ENCODE results near the gene ZNF474.

GRCh38 chr5:122130152-122130551 is 806 bp downstream of the ZNF474 start:
- TF ChIP-seq ELF4 (CRISPR knock-in tag; IDR thresholded peaks at IDR 0.05; ENCODE audit: low read depth) (no peak), MAX (CRISPR knock-in tag; IDR thresholded peaks at IDR 0.05) (no peak), NFYB (CRISPR knock-in tag; conservative IDR thresholded peaks at IDR 0.05; ENCODE audit: low read depth) (no peak), MYBL2 (CRISPR knock-in tag; IDR thresholded peaks at IDR 0.05) (no peak), CREM (CRISPR knock-in tag; IDR thresholded peaks at IDR 0.05) (no peak), ATF2 (CRISPR knock-in tag; IDR thresholded peaks at IDR 0.05; ENCODE audit: borderline replicate concordance, low read depth) (no peak), ZNF416 (CRISPR knock-in tag; IDR thresholded peaks at IDR 0.05) (no peak), SP1 (CRISPR knock-in tag; conservative IDR thresholded peaks at IDR 0.05) (no peak), GABPB1 (CRISPR knock-in tag; IDR thresholded peaks at IDR 0.05) (no peak), USF2 (CRISPR knock-in tag; IDR thresholded peaks at IDR 0.05) (no peak)
- TF ChIP-seq, protein P1, sequence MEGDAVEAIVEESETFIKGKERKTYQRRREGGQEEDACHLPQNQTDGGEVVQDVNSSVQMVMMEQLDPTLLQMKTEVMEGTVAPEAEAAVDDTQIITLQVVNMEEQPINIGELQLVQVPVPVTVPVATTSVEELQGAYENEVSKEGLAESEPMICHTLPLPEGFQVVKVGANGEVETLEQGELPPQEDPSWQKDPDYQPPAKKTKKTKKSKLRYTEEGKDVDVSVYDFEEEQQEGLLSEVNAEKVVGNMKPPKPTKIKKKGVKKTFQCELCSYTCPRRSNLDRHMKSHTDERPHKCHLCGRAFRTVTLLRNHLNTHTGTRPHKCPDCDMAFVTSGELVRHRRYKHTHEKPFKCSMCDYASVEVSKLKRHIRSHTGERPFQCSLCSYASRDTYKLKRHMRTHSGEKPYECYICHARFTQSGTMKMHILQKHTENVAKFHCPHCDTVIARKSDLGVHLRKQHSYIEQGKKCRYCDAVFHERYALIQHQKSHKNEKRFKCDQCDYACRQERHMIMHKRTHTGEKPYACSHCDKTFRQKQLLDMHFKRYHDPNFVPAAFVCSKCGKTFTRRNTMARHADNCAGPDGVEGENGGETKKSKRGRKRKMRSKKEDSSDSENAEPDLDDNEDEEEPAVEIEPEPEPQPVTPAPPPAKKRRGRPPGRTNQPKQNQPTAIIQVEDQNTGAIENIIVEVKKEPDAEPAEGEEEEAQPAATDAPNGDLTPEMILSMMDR (IDR thresholded peaks at IDR 0.05): no peak

Measured in WTC11 (cell line).